Transverse colon (tissue), 3 donors: Measurements from ENCODE around the gene CLDN5.
"Not testable (repeated sequence)": the region's sequence is repeated elsewhere in the genome, so short reads cannot be mapped to it uniquely, and the experiment has no call there.

Source experiments
- EP300 ChIP-seq: sonication (generic); formaldehyde crosslinking; IDR thresholded peaks from one replicate; pipeline ENCODE4 v1.6.1; 2017; ENCODE audit warnings: antibody characterized with exemption, low read depth
- POLR2A ChIP-seq: fragments of 450-650 bp; IDR thresholded peaks from one replicate; pipeline ENCODE4 v1.6.1; 2016; ENCODE audit warnings: antibody characterized with exemption, mild to moderate bottlenecking, moderate library complexity
- TF ChIP-seq, protein P1 (sequence below), 5 experiments: fragments of 200-600 bp in 3 of 5; fragments of 450-650 bp in 2 of 5; sonication (generic) in 3 of 5; IDR thresholded peaks; 1 replicate in 2 of 5; 2 replicates in 3 of 5; pipeline ENCODE4 v1.5.1; 2016 to 2017; ENCODE audit warnings: antibody characterized with exemption in 5 of 5, inconsistent platforms in 3 of 5, mild to moderate bottlenecking in 2 of 5, moderate library complexity in 1 of 5

GRCh38 chr22:19548427-19548826, 24.2 kb upstream of the CLDN5 start:
- TF ChIP-seq POLR2A, EP300: not testable (repeated sequence)
- TF ChIP-seq, protein P1, sequence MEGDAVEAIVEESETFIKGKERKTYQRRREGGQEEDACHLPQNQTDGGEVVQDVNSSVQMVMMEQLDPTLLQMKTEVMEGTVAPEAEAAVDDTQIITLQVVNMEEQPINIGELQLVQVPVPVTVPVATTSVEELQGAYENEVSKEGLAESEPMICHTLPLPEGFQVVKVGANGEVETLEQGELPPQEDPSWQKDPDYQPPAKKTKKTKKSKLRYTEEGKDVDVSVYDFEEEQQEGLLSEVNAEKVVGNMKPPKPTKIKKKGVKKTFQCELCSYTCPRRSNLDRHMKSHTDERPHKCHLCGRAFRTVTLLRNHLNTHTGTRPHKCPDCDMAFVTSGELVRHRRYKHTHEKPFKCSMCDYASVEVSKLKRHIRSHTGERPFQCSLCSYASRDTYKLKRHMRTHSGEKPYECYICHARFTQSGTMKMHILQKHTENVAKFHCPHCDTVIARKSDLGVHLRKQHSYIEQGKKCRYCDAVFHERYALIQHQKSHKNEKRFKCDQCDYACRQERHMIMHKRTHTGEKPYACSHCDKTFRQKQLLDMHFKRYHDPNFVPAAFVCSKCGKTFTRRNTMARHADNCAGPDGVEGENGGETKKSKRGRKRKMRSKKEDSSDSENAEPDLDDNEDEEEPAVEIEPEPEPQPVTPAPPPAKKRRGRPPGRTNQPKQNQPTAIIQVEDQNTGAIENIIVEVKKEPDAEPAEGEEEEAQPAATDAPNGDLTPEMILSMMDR (IDR thresholded peaks at IDR 0.05): not testable (repeated sequence)
